DMS79 (cell line): Measurements from ENCODE around the gene FLACC1.
"Not testable (repeated sequence)": the region's sequence is repeated elsewhere in the genome, so short reads cannot be mapped to it uniquely, and the experiment has no call there.

ENCODE experiments used
- DNase-seq: peaks from one replicate; lab custom pipeline; 2025; lab: John Stamatoyannopoulos, UW

FLACC1 gene

GRCh38 chr2:201254081-201254730 lies 102.9 kb downstream of the FLACC1 start:
- DNase-seq: no peak

DNA sequence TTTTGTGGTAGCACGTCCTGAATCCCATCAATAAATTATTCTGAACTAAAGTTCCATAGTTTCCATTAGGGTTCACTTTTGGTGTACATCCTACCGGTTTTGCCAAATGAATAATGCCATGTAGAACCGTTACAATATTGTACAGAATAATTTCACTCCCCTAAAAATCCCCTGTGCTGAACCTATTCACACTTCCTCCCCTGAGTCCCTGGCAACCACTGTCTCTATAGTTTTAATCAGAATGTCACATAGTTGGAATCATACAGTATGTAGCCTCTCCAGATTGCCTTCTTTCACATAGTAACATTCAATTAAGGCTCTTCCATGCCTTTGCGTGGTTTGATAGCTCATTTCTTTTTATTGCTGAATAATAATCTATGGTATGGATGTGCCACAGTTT lies 106.4 kb downstream of the FLACC1 start:
- no peak for DNase-seq

- DNase-seq: no peak
These were observed 107.3 kb downstream of the FLACC1 start for GRCh38 chr2:201249889-201250288.

DNA sequence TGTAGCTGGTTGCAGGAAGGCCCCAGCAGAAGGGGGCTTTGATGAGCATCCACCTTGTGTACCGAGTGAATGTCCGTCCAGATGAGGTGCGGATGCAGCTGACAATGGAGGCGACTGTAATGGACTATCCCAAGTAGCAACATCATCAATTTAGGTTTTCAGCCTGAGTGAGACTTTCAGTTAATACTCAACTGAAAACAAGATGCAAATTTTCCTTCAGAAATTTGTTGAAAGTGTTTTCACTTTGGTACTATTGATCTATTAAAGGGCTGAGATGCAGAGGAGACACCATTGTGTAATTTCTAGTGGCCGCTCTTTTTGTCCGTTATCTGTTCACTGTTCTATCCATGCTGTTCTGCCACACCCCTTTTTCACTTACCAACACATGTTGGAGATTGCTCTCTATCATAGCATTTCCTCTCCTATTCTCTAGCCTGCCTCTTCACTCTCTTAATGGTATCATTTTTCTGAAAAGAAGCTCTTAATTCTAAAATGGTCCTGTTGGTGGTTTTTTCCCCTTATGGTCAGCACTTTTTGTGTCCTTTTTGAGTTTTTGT lies 108.8 kb downstream of the FLACC1 start:
- no peak for DNase-seq

- DNase-seq: no peak
These were observed 110.9 kb downstream of the FLACC1 start for GRCh38 chr2:201246280-201246679.

GRCh38 chr2:201244829-201245228 lies 112.3 kb downstream of the FLACC1 start:
- DNase-seq: no peak

GRCh38 chr2:201242571-201243277 lies 114.4 kb downstream of the FLACC1 start:
- no peak for DNase-seq

GRCh38 chr2:201239167-201239935 lies 117.8 kb downstream of the FLACC1 start:
- not testable (repeated sequence) for DNase-seq
